NCI-H2029 (cell line): ENCODE measurements around the gene EPN1.

Source experiments
- DNase-seq: peaks from one replicate; lab custom pipeline; 2025; lab: John Stamatoyannopoulos, UW

EPN1 gene

GRCh38 chr19:55646889-55647731, 27.9 kb upstream of the EPN1 start:
- DNase-seq: peak; percentile 35

GRCh38 chr19:55647732-55648584, 27.1 kb upstream of the EPN1 start, which contains the start of gene CCDC106:
TSS of gene CCDC106 (plus strand) at chr19:55648212. CDS start at chr19:55649047, 835 bp downstream.
- DNase-seq: no peak

- DNase-seq: no peak
Observed at GRCh38 chr19:55648585-55649267, 26.3 kb upstream of the EPN1 start.

- no peak for DNase-seq
Observed at GRCh38 chr19:55649268-55650125, 25.5 kb upstream of the EPN1 start.

- DNase-seq: no peak
Observed at GRCh38 chr19:55650126-55650557, 24.9 kb upstream of the EPN1 start.

- DNase-seq: no peak
Observed at GRCh38 chr19:55650602-55651230, 24.3 kb upstream of the EPN1 start.

- DNase-seq: no peak
Observed at GRCh38 chr19:55651236-55651635, 23.8 kb upstream of the EPN1 start.

- DNase-seq: no peak
Observed at GRCh38 chr19:55652311-55653128, 22.5 kb upstream of the EPN1 start.

GRCh38 chr19:55653651-55654322, 21.2 kb upstream of the EPN1 start:
- peak; percentile 98 for DNase-seq

- DNase-seq: peak; percentile 99
Observed at GRCh38 chr19:55654323-55654867, 20.6 kb upstream of the EPN1 start.

- DNase-seq: peak; percentile 79
Observed at GRCh38 chr19:55654868-55655647, 20.0 kb upstream of the EPN1 start, which contains the start of gene U2AF2. TSS of gene U2AF2 (plus strand) at chr19:55655035. CDS start at chr19:55655105, 70 bp downstream.

- no peak for DNase-seq
Observed at GRCh38 chr19:55655648-55656040, 19.4 kb upstream of the EPN1 start.

- no peak for DNase-seq
Observed at GRCh38 chr19:55656552-55656951, 18.5 kb upstream of the EPN1 start.

- no peak for DNase-seq
Observed at GRCh38 chr19:55656988-55657747, 17.9 kb upstream of the EPN1 start.

GRCh38 chr19:55658846-55659459, 16.1 kb upstream of the EPN1 start:
- DNase-seq: no peak

GRCh38 chr19:55659822-55660221, 15.2 kb upstream of the EPN1 start:
- no peak for DNase-seq

GRCh38 chr19:55660404-55660803, 14.6 kb upstream of the EPN1 start:
- DNase-seq: no peak
